ENCODE data around the gene DNAAF6.

Gene DNAAF6

DNA sequence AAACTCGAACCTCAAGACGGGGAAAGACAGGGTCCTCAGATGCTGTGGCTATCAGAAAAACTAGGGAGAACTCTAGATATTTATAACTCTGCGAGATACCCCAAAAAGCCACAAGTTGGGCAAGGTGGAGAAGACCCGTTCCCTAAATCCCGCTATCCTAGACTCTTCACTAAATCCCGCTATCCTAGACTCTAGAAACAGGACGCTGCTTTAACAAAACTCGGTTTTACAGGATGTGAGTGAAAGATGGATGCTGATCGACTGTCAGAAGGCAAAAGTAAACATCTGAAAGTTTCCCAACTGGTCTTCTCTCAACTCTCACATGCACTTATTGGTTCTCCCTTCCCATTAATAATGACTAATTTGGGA lies 270 bp downstream of the DNAAF6 start:
- Histone ChIP-seq H3K36me3 (ENCODE audit: control insufficient read depth, insufficient read depth, low read length) (no peaks in the 10 kb centered on the region), H3K4me3 (ENCODE audit: extremely low read depth, insufficient read depth, low read length, poor library complexity, severe bottlenecking) (peak overlapping the region; percentile 51), H3K9me3 (ENCODE audit: control insufficient read depth, low read length) (no peaks in the 10 kb centered on the region), H3K27ac (ENCODE audit: low read depth, low read length, severe bottlenecking) (no peak overlapping the region), H3K4me1 (ENCODE audit: control insufficient read depth, insufficient read depth, low read length, poor library complexity, severe bottlenecking) (no peaks in the 10 kb centered on the region)
- WGBS, 2 experiments (ENCODE audit: insufficient coverage in 2 of 2) = 60% methylated on average over 2 of the region's 9 CpGs; no CpG with 5 or more reads in 1 of the 2 experiments

DNA sequence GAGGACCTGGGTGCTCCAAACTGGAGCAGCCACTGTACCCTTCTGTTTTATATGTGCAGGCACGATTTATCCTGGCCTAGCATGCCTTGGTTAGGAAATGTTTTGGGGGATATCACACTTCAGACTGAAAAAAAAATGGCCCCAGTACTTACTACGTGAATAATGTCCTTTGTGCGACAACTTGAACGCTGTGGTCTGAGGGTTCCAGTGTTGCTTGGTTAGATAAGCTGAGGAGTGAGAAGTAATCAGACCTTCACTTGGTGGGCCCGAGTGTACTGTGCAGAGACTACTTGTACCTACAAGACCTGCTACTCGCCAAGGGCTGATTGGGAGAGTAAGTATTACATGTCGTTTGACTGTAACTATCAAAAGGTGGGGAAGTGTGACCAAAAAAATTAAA lies 678 bp downstream of the DNAAF6 start:
- Histone ChIP-seq H3K27ac (ENCODE audit: low read depth, low read length, severe bottlenecking) (no peak overlapping the region), H3K36me3 (ENCODE audit: control insufficient read depth, insufficient read depth, low read length) (no peaks in the 10 kb centered on the region), H3K9me3 (ENCODE audit: control insufficient read depth, low read length) (no peaks in the 10 kb centered on the region), H3K4me1 (ENCODE audit: control insufficient read depth, insufficient read depth, low read length, poor library complexity, severe bottlenecking) (no peaks in the 10 kb centered on the region), H3K4me3 (ENCODE audit: extremely low read depth, insufficient read depth, low read length, poor library complexity, severe bottlenecking) (no peak overlapping the region)
- WGBS, 2 experiments (ENCODE audit: insufficient coverage in 2 of 2) = 80 to 100% methylated on average over 1 to 2 of the region's 7 CpGs

DNA sequence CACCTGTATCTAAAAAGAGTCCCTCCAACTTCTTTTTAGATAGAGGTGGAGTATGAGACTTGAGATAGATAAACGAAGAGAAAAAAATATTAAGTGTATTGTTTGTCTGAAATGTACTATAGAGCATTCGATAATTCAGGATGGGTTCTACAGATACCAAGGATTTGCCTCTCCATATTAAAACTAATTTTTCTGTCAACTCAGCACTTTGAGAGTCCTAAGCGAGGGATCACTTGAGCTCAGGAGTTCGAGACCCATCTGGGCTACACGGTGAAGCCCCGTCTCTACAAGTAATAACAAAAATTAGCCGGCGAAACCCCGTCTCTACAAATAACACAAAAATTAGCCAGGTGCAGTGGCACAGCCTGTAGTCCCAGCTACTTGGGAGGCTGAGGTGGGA lies 1.5 kb downstream of the DNAAF6 start:
- Histone ChIP-seq H3K4me1 (ENCODE audit: control insufficient read depth, insufficient read depth, low read length, poor library complexity, severe bottlenecking) (no peaks in the 10 kb centered on the region), H3K36me3 (ENCODE audit: control insufficient read depth, insufficient read depth, low read length) (no peaks in the 10 kb centered on the region), H3K9me3 (ENCODE audit: control insufficient read depth, low read length) (no peaks in the 10 kb centered on the region), H3K4me3 (ENCODE audit: extremely low read depth, insufficient read depth, low read length, poor library complexity, severe bottlenecking) (no peak overlapping the region), H3K27ac (ENCODE audit: low read depth, low read length, severe bottlenecking) (no peak overlapping the region)
- WGBS, 2 experiments (ENCODE audit: insufficient coverage in 2 of 2) = 63 to 100% methylated on average over 1 to 2 of the region's 9 CpGs

DNA sequence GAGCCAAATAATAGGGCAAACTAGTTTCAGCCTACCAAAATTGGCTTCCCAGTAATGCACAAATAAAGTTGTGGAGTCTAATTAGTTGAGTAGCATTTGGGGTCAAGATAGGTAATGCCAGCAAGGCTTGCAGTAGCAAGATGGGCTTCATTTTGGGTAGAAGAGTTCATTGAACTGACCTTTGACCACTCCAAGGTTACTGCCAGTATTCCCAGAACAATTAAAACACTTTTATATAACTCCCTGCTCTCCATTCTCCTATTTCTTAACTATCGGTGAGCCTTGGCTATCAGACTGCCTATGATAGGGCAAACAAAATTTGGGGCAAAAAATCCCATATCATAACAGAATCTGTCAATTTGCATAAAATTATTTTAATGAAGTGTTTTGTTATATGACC lies 7.1 kb downstream of the DNAAF6 start:
- Histone ChIP-seq H3K36me3 (ENCODE audit: control insufficient read depth, insufficient read depth, low read length) (no peaks in the 10 kb centered on the region), H3K4me3 (ENCODE audit: extremely low read depth, insufficient read depth, low read length, poor library complexity, severe bottlenecking) (no peak overlapping the region), H3K27ac (ENCODE audit: low read depth, low read length, severe bottlenecking) (no peak overlapping the region), H3K9me3 (ENCODE audit: control insufficient read depth, low read length) (no peaks in the 10 kb centered on the region), H3K4me1 (ENCODE audit: control insufficient read depth, insufficient read depth, low read length, poor library complexity, severe bottlenecking) (no peaks in the 10 kb centered on the region)
- no CpG with 5 or more reads among the region's 1 CpG for WGBS, 2 experiments (ENCODE audit: insufficient coverage in 2 of 2)

DNA sequence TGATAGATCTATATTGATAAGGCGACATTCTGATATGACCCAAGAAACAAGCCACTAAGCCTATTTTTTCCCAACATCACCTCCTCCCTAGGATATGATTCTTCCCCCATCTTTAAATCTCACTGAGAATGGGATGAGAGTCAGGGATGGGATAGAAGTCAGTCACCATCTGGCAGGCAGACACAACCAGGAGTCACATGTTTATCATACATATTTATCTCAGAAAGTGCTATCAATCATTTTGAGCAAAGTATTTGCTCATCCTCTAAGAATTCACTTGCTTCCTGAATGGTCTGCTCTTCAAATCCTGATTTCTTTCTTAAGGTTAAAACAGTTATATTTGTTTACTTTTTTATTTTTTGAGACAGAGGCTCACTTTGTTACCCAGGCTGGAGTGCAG lies 20.3 kb downstream of the DNAAF6 start:
- no peaks in the 10 kb centered on the region for H3K36me3 ChIP-seq (ENCODE audit: control insufficient read depth, insufficient read depth, low read length)
- H3K4me3 ChIP-seq (ENCODE audit: extremely low read depth, insufficient read depth, low read length, poor library complexity, severe bottlenecking) = no peak overlapping the region
- H3K4me1 ChIP-seq (ENCODE audit: control insufficient read depth, insufficient read depth, low read length, poor library complexity, severe bottlenecking) = no peaks in the 10 kb centered on the region
- no peaks in the 10 kb centered on the region for H3K9me3 ChIP-seq (ENCODE audit: control insufficient read depth, low read length)
- no CpG with 5 or more reads among the region's 1 CpG for WGBS, 2 experiments (ENCODE audit: insufficient coverage in 2 of 2)
- H3K27ac ChIP-seq (ENCODE audit: low read depth, low read length, severe bottlenecking) = no peak overlapping the region

DNA sequence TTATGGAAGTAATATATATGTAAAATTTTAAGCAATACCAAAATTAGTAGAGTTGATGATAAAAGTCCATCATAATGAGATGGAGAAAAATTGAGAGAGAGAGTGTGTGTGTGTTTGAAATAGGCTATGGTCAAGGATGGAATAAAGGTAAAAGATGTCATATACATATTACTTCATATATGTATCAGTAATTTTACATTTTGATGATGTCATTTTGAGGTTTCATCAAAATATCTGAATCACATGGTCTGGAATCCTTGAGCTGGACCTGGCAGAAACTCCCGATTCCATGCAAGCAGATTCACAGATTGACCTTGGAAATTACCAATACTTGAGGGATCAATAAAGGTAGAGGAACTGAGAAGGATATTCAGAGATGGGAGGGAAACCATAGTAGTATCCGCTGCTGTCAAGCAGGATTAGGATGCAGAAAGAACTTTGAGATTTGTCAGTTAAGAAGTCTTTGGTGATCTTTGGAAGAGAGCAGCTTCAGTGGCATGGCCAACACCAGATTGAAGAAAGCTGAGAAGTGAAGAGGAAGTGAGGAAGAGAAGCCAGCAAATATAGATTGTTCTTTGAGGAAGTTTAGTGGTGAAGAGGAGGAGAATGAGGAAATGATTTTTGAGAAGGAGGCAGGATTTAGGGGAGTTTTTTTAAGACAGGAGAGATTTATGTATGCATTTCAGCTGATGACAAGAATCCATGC lies 21.5 kb downstream of the DNAAF6 start:
- Histone ChIP-seq H3K4me3 (ENCODE audit: extremely low read depth, insufficient read depth, low read length, poor library complexity, severe bottlenecking) (no peak overlapping the region), H3K27ac (ENCODE audit: low read depth, low read length, severe bottlenecking) (no peak overlapping the region), H3K4me1 (ENCODE audit: control insufficient read depth, insufficient read depth, low read length, poor library complexity, severe bottlenecking) (no peaks in the 10 kb centered on the region), H3K9me3 (ENCODE audit: control insufficient read depth, low read length) (no peaks in the 10 kb centered on the region), H3K36me3 (ENCODE audit: control insufficient read depth, insufficient read depth, low read length) (no peaks in the 10 kb centered on the region)
- WGBS, 2 experiments (ENCODE audit: insufficient coverage in 2 of 2) = 86 to 100% methylated on average over 1 of the region's 2 CpGs

DNA sequence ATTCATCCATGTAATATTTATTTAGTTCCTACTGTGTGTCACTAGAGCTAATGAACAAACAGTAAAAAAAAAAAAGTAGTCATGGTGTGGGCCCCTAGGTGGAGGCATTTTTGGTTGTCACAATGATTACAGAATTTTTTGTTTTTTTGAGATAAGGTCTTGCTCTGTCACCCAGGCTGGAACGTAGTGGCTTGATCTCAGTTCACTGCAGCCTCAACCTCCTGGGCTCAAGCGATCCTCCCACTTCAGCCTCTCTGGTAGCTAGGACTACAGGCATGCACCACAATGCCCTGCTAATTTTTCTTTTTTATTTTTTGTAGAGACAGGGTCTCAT lies 22.0 kb downstream of the DNAAF6 start:
- 60 to 100% methylated on average over 1 of the region's 2 CpGs for WGBS, 2 experiments (ENCODE audit: insufficient coverage in 2 of 2)
- H3K4me3 ChIP-seq (ENCODE audit: extremely low read depth, insufficient read depth, low read length, poor library complexity, severe bottlenecking) = no peak overlapping the region
- H3K4me1 ChIP-seq (ENCODE audit: control insufficient read depth, insufficient read depth, low read length, poor library complexity, severe bottlenecking) = no peaks in the 10 kb centered on the region
- H3K9me3 ChIP-seq (ENCODE audit: control insufficient read depth, low read length) = no peaks in the 10 kb centered on the region
- H3K36me3 ChIP-seq (ENCODE audit: control insufficient read depth, insufficient read depth, low read length) = no peaks in the 10 kb centered on the region
- H3K27ac ChIP-seq (ENCODE audit: low read depth, low read length, severe bottlenecking) = no peak overlapping the region

DNA sequence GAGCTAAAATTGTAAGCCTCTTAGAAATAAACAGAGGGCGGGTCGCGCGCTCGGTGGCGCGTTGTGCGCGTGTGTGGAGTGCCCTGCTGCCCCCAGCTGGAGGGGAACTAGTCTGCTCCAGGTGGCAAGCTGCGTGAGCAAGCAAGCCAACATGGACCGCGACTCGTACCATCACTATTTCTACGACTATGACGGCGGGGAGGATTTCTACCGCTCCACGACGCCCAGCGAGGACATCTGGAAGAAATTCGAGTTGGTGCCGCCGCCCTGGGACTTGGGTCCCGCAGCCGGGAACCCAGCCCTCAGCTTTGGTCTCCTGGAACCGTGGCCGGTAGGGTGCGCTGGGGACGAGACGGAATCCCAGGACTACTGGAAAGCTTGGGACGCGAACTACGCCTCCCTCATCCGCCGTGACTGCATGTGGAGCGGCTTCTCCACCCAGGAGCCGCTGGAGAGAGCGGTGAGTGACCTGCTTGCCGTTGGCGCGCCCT lies 66.1 kb downstream of the DNAAF6 start:
- H3K9me3 ChIP-seq (ENCODE audit: control insufficient read depth, low read length) = no peaks in the 10 kb centered on the region
- H3K4me1 ChIP-seq (ENCODE audit: control insufficient read depth, insufficient read depth, low read length, poor library complexity, severe bottlenecking) = no peaks in the 10 kb centered on the region
- no peak overlapping the region for H3K4me3 ChIP-seq (ENCODE audit: extremely low read depth, insufficient read depth, low read length, poor library complexity, severe bottlenecking)
- no peak overlapping the region for H3K27ac ChIP-seq (ENCODE audit: low read depth, low read length, severe bottlenecking)
- WGBS, 2 experiments (ENCODE audit: insufficient coverage in 2 of 2) = 13 to 47% methylated on average over 20 to 22 of the region's 41 CpGs
- no peaks in the 10 kb centered on the region for H3K36me3 ChIP-seq (ENCODE audit: control insufficient read depth, insufficient read depth, low read length)

DNA sequence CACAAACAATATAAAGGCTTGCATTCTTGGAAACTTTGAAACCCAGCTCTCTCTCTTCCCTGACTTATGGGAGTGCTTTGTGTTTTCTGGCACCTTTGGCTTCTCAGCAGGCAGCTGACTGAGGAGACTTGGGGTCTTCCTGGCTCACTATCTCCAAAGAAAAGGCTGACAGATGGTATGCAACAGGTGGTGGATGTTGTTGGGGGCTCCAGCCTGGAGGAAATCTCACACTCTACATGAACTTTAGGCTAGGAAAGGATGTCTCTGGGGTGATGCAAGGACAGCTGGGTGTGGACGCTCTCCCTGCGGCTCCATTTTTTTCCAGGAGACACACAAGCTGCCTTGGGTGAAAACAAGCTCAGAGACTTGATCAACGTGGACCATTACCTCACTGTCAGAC lies 67.4 kb downstream of the DNAAF6 start:
- no peaks in the 10 kb centered on the region for H3K9me3 ChIP-seq (ENCODE audit: control insufficient read depth, low read length)
- H3K4me1 ChIP-seq (ENCODE audit: control insufficient read depth, insufficient read depth, low read length, poor library complexity, severe bottlenecking) = no peaks in the 10 kb centered on the region
- H3K4me3 ChIP-seq (ENCODE audit: extremely low read depth, insufficient read depth, low read length, poor library complexity, severe bottlenecking) = no peak overlapping the region
- H3K36me3 ChIP-seq (ENCODE audit: control insufficient read depth, insufficient read depth, low read length) = no peaks in the 10 kb centered on the region
- WGBS, 2 experiments (ENCODE audit: insufficient coverage in 2 of 2) = no CpG with 5 or more reads among the region's 3 CpGs
- no peak overlapping the region for H3K27ac ChIP-seq (ENCODE audit: low read depth, low read length, severe bottlenecking)

DNA sequence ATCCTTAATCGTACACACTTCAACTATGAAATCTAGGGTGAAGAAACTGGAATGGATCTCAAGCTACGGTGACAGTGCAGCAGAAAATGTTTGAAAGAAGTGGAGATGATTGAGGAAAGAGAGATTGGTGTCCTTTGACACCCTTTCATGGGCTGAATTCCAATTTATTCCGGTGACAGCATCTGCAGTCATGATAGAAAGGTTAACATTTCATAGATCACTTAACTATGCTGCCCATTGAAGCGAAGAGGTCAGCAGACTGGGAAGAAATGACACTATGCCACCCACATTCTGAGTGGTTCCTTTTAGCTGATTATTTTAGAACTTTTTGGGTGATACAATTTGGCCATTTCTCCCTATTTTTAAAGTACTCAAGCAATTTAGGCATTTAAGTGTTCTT lies 82.3 kb downstream of the DNAAF6 start:
- Histone ChIP-seq H3K4me1 (ENCODE audit: control insufficient read depth, insufficient read depth, low read length, poor library complexity, severe bottlenecking) (no peaks in the 10 kb centered on the region), H3K27ac (ENCODE audit: low read depth, low read length, severe bottlenecking) (no peak overlapping the region), H3K36me3 (ENCODE audit: control insufficient read depth, insufficient read depth, low read length) (no peaks in the 10 kb centered on the region), H3K4me3 (ENCODE audit: extremely low read depth, insufficient read depth, low read length, poor library complexity, severe bottlenecking) (no peak overlapping the region), H3K9me3 (ENCODE audit: control insufficient read depth, low read length) (no peaks in the 10 kb centered on the region)
- WGBS, 2 experiments (ENCODE audit: insufficient coverage in 2 of 2) = 71 to 92% methylated on average over 1 to 2 of the region's 4 CpGs

DNA sequence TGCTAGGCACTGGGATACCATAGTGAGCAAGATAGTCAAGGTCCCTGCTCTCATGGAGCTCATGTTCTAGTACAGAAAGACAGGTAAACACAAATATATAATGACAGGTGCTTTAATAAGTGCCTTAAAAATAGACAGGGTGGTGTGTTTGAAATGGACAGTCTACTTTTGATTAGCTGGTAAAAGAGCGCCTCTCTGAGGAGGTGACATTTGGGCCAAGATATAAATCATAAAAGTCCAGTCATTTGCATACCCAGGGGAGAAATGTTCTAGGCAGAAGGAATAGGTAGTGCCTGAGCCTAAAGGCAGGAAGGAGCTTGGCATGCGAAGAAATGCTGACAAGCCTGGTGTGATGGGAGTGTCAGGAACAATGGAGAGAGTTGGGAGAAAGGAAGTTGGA lies 83.6 kb downstream of the DNAAF6 start:
- 75 to 80% methylated on average over 1 of the region's 2 CpGs for WGBS, 2 experiments (ENCODE audit: insufficient coverage in 2 of 2)
- Histone ChIP-seq H3K27ac (ENCODE audit: low read depth, low read length, severe bottlenecking) (no peak overlapping the region), H3K36me3 (ENCODE audit: control insufficient read depth, insufficient read depth, low read length) (no peaks in the 10 kb centered on the region), H3K4me1 (ENCODE audit: control insufficient read depth, insufficient read depth, low read length, poor library complexity, severe bottlenecking) (no peaks in the 10 kb centered on the region), H3K9me3 (ENCODE audit: control insufficient read depth, low read length) (no peaks in the 10 kb centered on the region), H3K4me3 (ENCODE audit: extremely low read depth, insufficient read depth, low read length, poor library complexity, severe bottlenecking) (no peak overlapping the region)

All from mesodermal cell (in vitro differentiated cells).